Adrenal gland (tissue), 5 donors: ENCODE data around the gene SLC47A2.

Experiments
- POLR2A ChIP-seq, 2 donors: fragments of 450-650 bp; IDR thresholded peaks; one replicate each; pipeline ENCODE4 v1.6.1; 2017; ENCODE audit warnings: antibody characterized with exemption in 2 of 2, mild to moderate bottlenecking in 2 of 2, moderate library complexity in 1 of 2
- TF ChIP-seq, protein P1 (sequence below), 6 experiments: fragments of 450-650 bp in 4 of 6; fragments of 200-600 bp in 2 of 6; sonication (generic) in 1 of 6; IDR thresholded peaks; 1 replicate in 5 of 6; 2 replicates in 1 of 6; pipeline versions ENCODE4 v1.5.1 to v1.8.0; 2016 to 2021; ENCODE audit warnings: antibody characterized with exemption in 6 of 6, mild to moderate bottlenecking in 2 of 6, moderate library complexity in 1 of 6
- donor health status: DM: no; HTN: no; CAD: no.

DNA sequence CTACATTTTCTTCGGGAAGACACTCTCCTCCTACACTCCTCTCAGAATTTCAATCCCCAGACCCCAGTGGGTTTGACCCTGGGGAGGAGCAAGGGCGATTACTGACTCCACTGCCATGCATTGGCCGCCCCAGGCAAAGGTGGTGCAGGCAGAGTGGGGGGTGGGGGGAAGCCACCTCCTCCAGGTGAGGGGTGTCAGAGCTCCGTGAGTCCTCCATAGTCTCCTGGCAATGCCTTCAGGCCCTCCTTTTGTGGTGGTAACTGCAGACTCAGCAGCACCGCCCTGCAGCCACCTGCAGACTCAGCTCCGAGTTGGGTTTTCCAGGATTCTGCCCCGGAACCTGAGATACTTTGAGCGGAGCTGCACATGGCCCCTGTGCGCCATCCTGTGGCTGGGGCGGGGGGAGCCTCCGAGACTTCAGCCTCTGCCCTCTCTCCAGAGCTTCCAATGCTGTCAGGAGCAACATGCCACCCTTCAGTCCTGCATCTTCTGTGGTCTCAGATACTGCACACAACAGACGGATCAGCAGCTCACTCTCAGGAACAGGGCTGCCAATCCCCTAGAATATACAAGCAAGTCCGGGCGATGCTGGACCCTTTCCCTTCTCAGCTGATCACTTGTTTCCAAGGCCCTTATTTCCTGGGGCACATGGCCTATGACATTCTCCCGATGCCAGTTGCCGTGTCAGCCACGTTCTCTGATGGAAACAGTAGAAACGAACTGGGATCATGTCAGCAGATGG is 2.4 kb upstream of the SLC47A2 start:
- TF ChIP-seq, protein P1, sequence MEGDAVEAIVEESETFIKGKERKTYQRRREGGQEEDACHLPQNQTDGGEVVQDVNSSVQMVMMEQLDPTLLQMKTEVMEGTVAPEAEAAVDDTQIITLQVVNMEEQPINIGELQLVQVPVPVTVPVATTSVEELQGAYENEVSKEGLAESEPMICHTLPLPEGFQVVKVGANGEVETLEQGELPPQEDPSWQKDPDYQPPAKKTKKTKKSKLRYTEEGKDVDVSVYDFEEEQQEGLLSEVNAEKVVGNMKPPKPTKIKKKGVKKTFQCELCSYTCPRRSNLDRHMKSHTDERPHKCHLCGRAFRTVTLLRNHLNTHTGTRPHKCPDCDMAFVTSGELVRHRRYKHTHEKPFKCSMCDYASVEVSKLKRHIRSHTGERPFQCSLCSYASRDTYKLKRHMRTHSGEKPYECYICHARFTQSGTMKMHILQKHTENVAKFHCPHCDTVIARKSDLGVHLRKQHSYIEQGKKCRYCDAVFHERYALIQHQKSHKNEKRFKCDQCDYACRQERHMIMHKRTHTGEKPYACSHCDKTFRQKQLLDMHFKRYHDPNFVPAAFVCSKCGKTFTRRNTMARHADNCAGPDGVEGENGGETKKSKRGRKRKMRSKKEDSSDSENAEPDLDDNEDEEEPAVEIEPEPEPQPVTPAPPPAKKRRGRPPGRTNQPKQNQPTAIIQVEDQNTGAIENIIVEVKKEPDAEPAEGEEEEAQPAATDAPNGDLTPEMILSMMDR (IDR thresholded peaks at IDR 0.05) = peak in 2 of 6 experiments; percentile 14 to 32
- no peak for TF ChIP-seq POLR2A (IDR thresholded peaks at IDR 0.05)
